T-cell (primary cell): ENCODE data around the gene DEFB129. TPM values are rescaled to one million over a fixed set of nuclear protein-coding genes. Genes with fewer than 3 reads are reported as not detected.

ENCODE experiments used
- ATAC-seq, 4 experiments: fragments of 200-7000 bp in 3 of 4; fragments of 150-1000 bp in 1 of 4; cut with Tn5 transposase; replicated peaks in 1 of 4; 1 replicate in 3 of 4; 2 replicates in 1 of 4; pipeline ENCODE4 v1.10.0; 2021; ENCODE audit warnings: moderate library complexity in 3 of 4, mild to moderate bottlenecking in 2 of 4, moderate number of reproducible peaks in 1 of 4
- CTCF ChIA-PET, 2 donors: fragments of 300-600 bp; sonication (Branson Sonifier 250); formaldehyde crosslinking; loops; one replicate each; lab custom pipeline; 2022; ENCODE audit warnings: antibody characterized with exemption in 2 of 2; lab: Charles Lee
- POLR2A ChIA-PET, 2 donors: fragments of 300-600 bp; sonication (Branson Sonifier 250); formaldehyde crosslinking; loops; one replicate each; lab custom pipeline; 2022; ENCODE audit warnings: antibody characterized with exemption in 2 of 2; lab: Charles Lee
- DNase-seq, 35 experiments: peaks; one replicate each; pipeline versions ENCODE4 v3.0.0 to v3.0.0-alpha.2; 2013 to 2023
- H3K27ac ChIP-seq: one replicate; pipeline ENCODE4 v1.5.1; 2013; ENCODE audit warnings: low read length
- H3K27me3 ChIP-seq, 2 experiments: replicated peaks in 1 of 2; 1 replicate in 1 of 2; 2 replicates in 1 of 2; pipeline versions ENCODE4 v1.6.1 to v1.7.0; 2013; ENCODE audit warnings: low read length in 1 of 2, mixed read lengths in 1 of 2; ENCODE audit not compliant: control insufficient read depth in 2 of 2, insufficient read depth in 2 of 2; ENCODE audit errors: extremely low read depth in 1 of 2
- H3K36me3 ChIP-seq, 2 donors: 1 replicate in 1 of 2; 2 replicates in 1 of 2; pipeline versions ENCODE4 v1.6.1 to v1.7.0; 2013; ENCODE audit warnings: low read length in 1 of 2; ENCODE audit not compliant: control insufficient read depth in 2 of 2, insufficient read depth in 1 of 2; ENCODE audit errors: extremely low read depth in 1 of 2
- H3K4me1 ChIP-seq, 2 experiments: 1 replicate in 1 of 2; 2 replicates in 1 of 2; pipeline versions ENCODE4 v1.6.1 to v1.7.0; 2013; ENCODE audit warnings: low read length in 2 of 2, mixed read lengths in 1 of 2; ENCODE audit not compliant: insufficient read depth in 2 of 2, control insufficient read depth in 1 of 2; ENCODE audit errors: extremely low read depth in 1 of 2
- H3K4me3 ChIP-seq, 2 donors: 1 replicate in 1 of 2; 2 replicates in 1 of 2; pipeline versions ENCODE4 v1.5.1 to v1.7.0; 2013; ENCODE audit warnings: mild to moderate bottlenecking in 2 of 2, low read length in 1 of 2, moderate library complexity in 1 of 2; ENCODE audit not compliant: control insufficient read depth in 1 of 2; ENCODE audit errors: extremely low read depth in 1 of 2
- H3K9me3 ChIP-seq: 2 replicates; pipeline ENCODE4 v1.7.0; 2013
- H3K27ac Mint-ChIP-seq, 2 donors: one replicate each; pipeline ENCODE4 v1.8.0; 2020 to 2021; ENCODE audit warnings: mild to moderate bottlenecking in 2 of 2, mixed read lengths in 2 of 2
- H3K27me3 Mint-ChIP-seq, 2 donors: one replicate each; pipeline ENCODE4 v1.8.0; 2021 to 2022; ENCODE audit warnings: mixed read lengths in 2 of 2
- H3K36me3 Mint-ChIP-seq: one replicate; pipeline ENCODE4 v1.8.0; 2021; ENCODE audit warnings: mixed read lengths
- H3K4me1 Mint-ChIP-seq, 3 donors: one replicate each; pipeline ENCODE4 v1.8.0; 2020 to 2022; ENCODE audit warnings: mixed read lengths in 3 of 3, mild to moderate bottlenecking in 1 of 3
- H3K4me3 Mint-ChIP-seq, 3 donors: one replicate each; pipeline ENCODE4 v1.8.0; 2020 to 2022; ENCODE audit warnings: mild to moderate bottlenecking in 3 of 3, mixed read lengths in 3 of 3, moderate library complexity in 3 of 3
- H3K9me3 Mint-ChIP-seq, 3 donors: one replicate each; pipeline ENCODE4 v1.8.0; 2020 to 2022; ENCODE audit warnings: mixed read lengths in 3 of 3
- WGBS: methylation state at CpG from one replicate; pipeline ENCODE4 v1.1.5; 2013; ENCODE audit warnings: missing lambda C conversion rate; ENCODE audit not compliant: insufficient coverage; 5-methylcytosine and 5-hydroxymethylcytosine counted together
- total RNA-seq, 35 experiments: library from RNA in 6 of 35; stranded (reverse) in 6 of 35; fragments of 120-200 nt in 1 of 35; gene quantifications; one replicate each; pipeline versions ENCODE4 v1.2.1 to v1.2.4 and lab custom pipeline; 2013 to 2026

Gene DEFB129
- total RNA-seq, 5 donors from 2014 or later (not counting 1 experiment from before 2014, with no cell fraction given) = not detected

DNA sequence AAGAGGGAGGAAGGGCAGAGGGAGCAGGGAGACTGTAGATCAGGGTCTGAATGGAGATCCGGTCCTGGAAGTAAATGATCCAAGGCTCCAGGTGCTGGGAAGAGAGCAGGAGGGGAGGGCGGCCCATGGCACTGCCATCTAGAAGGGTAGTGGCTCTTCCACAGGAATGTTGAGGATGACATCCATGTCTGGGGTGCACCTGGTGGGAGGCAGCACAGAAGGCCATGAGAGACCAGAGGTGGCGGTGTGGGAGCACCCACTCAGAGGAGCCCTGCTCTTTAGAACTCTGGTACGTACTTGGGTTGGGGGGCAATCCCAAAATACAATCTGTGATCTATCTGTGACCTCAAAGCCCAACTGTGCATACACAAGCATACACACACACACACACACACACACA lies 44.0 kb downstream of the DEFB129 start:
- H3K4me3 ChIP-seq = no peak overlapping the region
- Mint-ChIP-seq H3K9me3 (no peaks in the 10 kb centered on the region), H3K27me3 (peaks cover 0 to 4% of the 10 kb centered on the region in 2 donors), H3K27ac (no peak overlapping the region), H3K4me3 (no peak overlapping the region), H3K36me3 (peaks cover 3% of the 10 kb centered on the region), H3K4me1 (peaks cover 8 to 12% (median 8%) of the 10 kb centered on the region in 3 donors)
- no peak for ATAC-seq
- H3K27ac ChIP-seq = no peak overlapping the region
- H3K4me1 ChIP-seq = peaks cover 0 to 7% of the 10 kb centered on the region in 2 experiments
- ChIA-PET POLR2A (no interaction called here), CTCF (no interaction called here)
- H3K36me3 ChIP-seq = no peaks in the 10 kb centered on the region
- DNase-seq = no peak
- 95% methylated on average over 2 of the region's 4 CpGs for WGBS
- peaks cover 0 to 8% of the 10 kb centered on the region in 2 experiments for H3K27me3 ChIP-seq
- H3K9me3 ChIP-seq = no peaks in the 10 kb centered on the region

DNA sequence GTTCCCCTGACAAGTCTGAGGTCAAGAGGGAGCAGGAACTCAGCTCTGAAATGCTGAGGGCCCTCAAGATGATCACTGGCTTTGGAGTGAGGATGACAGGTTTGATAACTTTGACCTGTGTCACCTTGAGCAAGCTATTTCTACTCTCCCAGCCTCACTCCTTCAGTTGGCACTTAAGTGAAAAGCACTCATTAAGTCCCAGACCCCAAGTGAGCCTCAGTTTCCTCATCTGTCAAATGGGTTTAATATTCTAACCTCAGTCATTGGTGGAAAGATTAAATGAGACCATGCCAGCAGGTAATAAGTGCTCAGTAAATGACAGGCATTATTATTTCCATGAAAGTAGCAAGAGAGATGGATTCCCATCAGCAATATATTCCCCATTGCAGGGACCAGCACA lies 44.5 kb downstream of the DEFB129 start:
- no peak overlapping the region for H3K4me3 Mint-ChIP-seq
- ChIA-PET POLR2A (no interaction called here), CTCF (no interaction called here)
- Histone ChIP-seq H3K27me3 (peaks cover 0 to 5% of the 10 kb centered on the region in 2 experiments), H3K4me1 (peaks cover 0 to 7% of the 10 kb centered on the region in 2 experiments), H3K36me3 (peaks cover 0 to 3% of the 10 kb centered on the region in 2 donors), H3K9me3 (no peaks in the 10 kb centered on the region), H3K4me3 (no peak overlapping the region), H3K27ac (no peak overlapping the region)
- ATAC-seq (no peak), DNase-seq (no peak)
- peaks cover 7% of the 10 kb centered on the region for H3K36me3 Mint-ChIP-seq
- H3K27me3 Mint-ChIP-seq = peaks cover 0 to 1% of the 10 kb centered on the region in 2 donors
- no peak overlapping the region for H3K27ac Mint-ChIP-seq
- peaks cover 5 to 8% (median 6%) of the 10 kb centered on the region in 3 donors for H3K4me1 Mint-ChIP-seq
- H3K9me3 Mint-ChIP-seq = no peaks in the 10 kb centered on the region

DNA sequence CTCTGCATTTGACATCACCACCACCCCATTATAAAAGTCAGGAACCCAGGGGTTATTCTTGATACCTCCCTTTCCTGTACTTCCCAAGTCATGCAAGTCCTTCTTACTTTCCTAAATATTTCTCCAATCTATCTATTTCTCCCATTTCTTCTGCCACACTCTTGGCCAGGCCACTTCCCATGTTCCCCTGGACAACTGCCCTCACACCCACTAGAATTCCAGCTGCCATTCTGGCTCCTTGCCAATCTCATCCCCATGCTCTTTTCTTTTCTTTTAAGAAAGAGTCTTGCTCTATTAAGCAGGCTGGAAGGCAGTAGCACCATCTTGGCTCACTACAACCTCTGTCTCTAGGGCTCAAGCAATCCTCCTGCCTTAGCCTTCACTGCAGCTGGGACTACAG lies 45.7 kb downstream of the DEFB129 start:
- Histone ChIP-seq H3K27ac (no peak overlapping the region), H3K9me3 (no peaks in the 10 kb centered on the region), H3K36me3 (peaks cover 0 to 9% of the 10 kb centered on the region in 2 donors), H3K27me3 (no peaks in the 10 kb centered on the region), H3K4me3 (no peak overlapping the region), H3K4me1 (no peaks in the 10 kb centered on the region)
- Mint-ChIP-seq H3K36me3 (peaks cover 7% of the 10 kb centered on the region), H3K4me3 (no peak overlapping the region), H3K4me1 (no peaks in the 10 kb centered on the region), H3K27ac (no peak overlapping the region), H3K27me3 (no peaks in the 10 kb centered on the region), H3K9me3 (no peaks in the 10 kb centered on the region)
- ChIA-PET POLR2A (no interaction called here), CTCF (no interaction called here)
- ATAC-seq (no peak), DNase-seq (no peak)

DNA sequence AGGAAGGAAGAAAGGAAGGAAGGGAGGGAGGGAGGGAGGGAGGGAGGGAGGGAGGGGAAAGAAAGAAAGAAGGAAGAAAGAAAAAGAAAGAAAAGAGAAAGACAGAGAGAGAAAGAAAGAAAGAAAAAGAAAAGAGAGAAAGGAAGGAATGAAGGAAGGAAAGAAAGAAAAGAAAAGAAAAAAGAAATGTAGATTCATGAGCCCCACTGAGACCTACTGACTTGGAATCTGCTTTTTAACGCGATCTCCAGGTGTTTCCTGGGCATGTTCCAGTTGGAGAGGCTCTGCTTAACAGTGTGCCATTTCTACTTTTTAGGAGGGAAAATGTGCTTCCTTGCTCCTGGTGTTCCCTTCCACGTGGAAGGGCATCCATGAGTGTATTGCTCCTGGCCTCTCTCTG lies 46.8 kb downstream of the DEFB129 start:
- Histone ChIP-seq H3K27ac (no peak overlapping the region), H3K4me1 (no peaks in the 10 kb centered on the region), H3K27me3 (no peaks in the 10 kb centered on the region), H3K9me3 (no peaks in the 10 kb centered on the region), H3K36me3 (peaks cover 0 to 9% of the 10 kb centered on the region in 2 donors), H3K4me3 (no peak overlapping the region)
- Mint-ChIP-seq H3K36me3 (peaks cover 7% of the 10 kb centered on the region), H3K9me3 (no peaks in the 10 kb centered on the region), H3K27me3 (no peaks in the 10 kb centered on the region), H3K4me1 (no peaks in the 10 kb centered on the region), H3K4me3 (no peak overlapping the region), H3K27ac (no peak overlapping the region)
- WGBS = 60% methylated on average over 3 of the region's 3 CpGs
- CTCF ChIA-PET = interaction anchor here in 1 of 2 donors (0.6 kb wide), 1 partner anchor 110 kb away, joined by 3 read pairs; no protein-coding TSS in a partner anchor
- no peak for DNase-seq
- no peak for ATAC-seq
- POLR2A ChIA-PET = no interaction called here

DNA sequence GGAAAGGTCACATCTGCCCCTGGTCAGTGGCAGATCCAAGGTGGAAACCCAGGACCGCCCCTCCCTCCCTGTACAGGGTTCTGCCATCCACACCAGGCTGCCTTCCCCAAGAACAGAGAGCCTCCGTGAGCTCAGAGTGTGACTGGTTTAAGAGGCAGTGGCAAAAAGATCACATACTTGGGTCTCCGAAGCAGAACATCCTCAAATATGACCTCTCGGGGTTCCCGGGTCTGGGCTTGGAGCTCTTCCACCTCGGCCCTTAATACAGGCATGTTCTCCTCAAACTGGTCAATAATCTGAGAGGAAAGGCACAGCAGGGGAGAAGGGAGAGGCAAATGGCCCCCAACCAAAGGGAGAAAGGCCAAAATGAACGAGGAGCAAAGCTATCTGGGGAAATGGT lies 48.7 kb downstream of the DEFB129 start:
- no peak overlapping the region for H3K27ac Mint-ChIP-seq
- H3K9me3 ChIP-seq = no peaks in the 10 kb centered on the region
- POLR2A ChIA-PET = no interaction called here

DNA sequence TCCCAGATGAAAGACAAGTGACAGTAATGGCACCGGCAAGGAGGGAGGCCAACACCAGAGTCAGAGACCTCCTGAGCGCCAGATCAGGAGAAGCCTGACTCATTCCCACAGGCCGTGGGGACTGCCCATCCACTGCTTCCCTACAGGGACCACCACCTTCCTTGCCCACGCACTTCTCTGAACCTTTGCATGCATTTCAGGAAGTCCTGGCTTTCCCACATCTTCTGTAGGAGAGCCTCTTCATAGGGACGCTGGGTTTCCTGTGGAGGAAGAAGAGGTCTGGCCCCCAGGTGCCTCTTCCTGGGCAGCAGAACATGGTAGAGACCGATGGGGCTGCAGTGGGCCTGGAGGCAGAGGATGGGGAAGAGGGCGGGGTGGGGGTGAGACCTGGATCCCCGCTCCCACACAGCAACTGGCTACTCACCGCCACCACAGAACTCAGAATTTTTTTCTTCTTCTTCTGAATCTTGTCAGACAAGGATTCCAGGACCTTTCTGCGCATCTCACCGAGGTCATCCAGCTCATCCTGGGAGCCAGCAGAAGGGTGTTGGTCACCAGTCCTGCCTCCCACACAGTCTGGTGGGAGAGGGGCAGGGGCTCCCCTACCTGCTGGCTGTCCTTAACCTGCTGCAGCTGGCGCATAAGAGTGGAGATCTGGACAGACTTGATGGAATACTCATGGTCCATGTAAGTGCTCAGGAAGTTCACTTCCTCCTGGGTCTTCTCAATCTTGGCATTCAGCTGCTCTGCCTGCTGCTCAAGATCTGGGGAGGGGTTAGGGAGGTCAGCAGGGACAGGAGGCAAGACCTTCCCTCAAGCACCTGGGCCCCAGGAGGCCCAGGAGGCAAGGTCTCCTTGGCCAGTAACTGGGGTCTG lies 49.8 kb downstream of the DEFB129 start:
- H3K27me3 ChIP-seq = no peaks in the 10 kb centered on the region
- H3K4me1 ChIP-seq = no peaks in the 10 kb centered on the region
- CTCF ChIA-PET = no interaction called here
- peaks cover 0 to 9% of the 10 kb centered on the region in 2 donors for H3K36me3 ChIP-seq
- H3K4me3 ChIP-seq = no peak overlapping the region
- Mint-ChIP-seq H3K36me3 (peaks cover 7% of the 10 kb centered on the region), H3K27ac (no peak overlapping the region), H3K4me3 (no peak overlapping the region), H3K27me3 (no peaks in the 10 kb centered on the region), H3K9me3 (no peaks in the 10 kb centered on the region), H3K4me1 (no peaks in the 10 kb centered on the region)
- POLR2A ChIA-PET = no interaction called here
- 96% methylated on average over 4 of the region's 12 CpGs for WGBS
- no peaks in the 10 kb centered on the region for H3K9me3 ChIP-seq
- ATAC-seq (no peak), DNase-seq (no peak)
- no peak overlapping the region for H3K27ac ChIP-seq

More for the DNA sequence above, 48.7 kb downstream of the DEFB129 start:
- no peaks in the 10 kb centered on the region for H3K27me3 Mint-ChIP-seq
- Histone ChIP-seq H3K4me1 (no peaks in the 10 kb centered on the region), H3K4me3 (no peak overlapping the region), H3K27ac (no peak overlapping the region), H3K36me3 (peaks cover 0 to 9% of the 10 kb centered on the region in 2 donors), H3K27me3 (no peaks in the 10 kb centered on the region)
- 64% methylated on average over 3 of the region's 7 CpGs for WGBS
- DNase-seq = no peak
- no peaks in the 10 kb centered on the region for H3K4me1 Mint-ChIP-seq
- ATAC-seq = no peak
- no peak overlapping the region for H3K4me3 Mint-ChIP-seq
- no peaks in the 10 kb centered on the region for H3K9me3 Mint-ChIP-seq
- peaks cover 7% of the 10 kb centered on the region for H3K36me3 Mint-ChIP-seq
- CTCF ChIA-PET = no interaction called here
